Left cardiac atrium (tissue), 2 donors: ENCODE measurements around the gene FAM136A. TPM values are rescaled to one million over a fixed set of nuclear protein-coding genes. Genes with fewer than 3 reads are reported as not detected.

ENCODE experiments used
- microRNA-seq, 2 donors: library from miRNA; unstranded; fragments of <30 nt; microRNA quantifications; one replicate each; pipeline ENCODE4 v1.2.0, GENCODE V29; 2020
- total RNA-seq, 2 donors: library from RNA; stranded (reverse); fragmentation: NEBNext Ultra II Directional; extraction: Animal tissue kit (Norgen Biotek cat#: 25700); gene quantifications; one replicate each; pipeline ENCODE4 v1.2.1, GENCODE V29; 2021
- donor health status: DM: no; HTN: yes; CAD: no; lungs with severe emphysema.
- donor health status: DM: yes; HTN: yes; CAD: no.

FAM136A gene
- total RNA-seq, 2 donors from 2014 or later, result 25.3 to 28.9 TPM

Small RNAs within 50 kb of the gene (microRNA-seq; reads per million reads assigned to microRNA genes)
- 0 reads per million in 2 donors for gene MIR1285-2

Other genes starting within 250 kb of the FAM136A start
- 100 to 1,000 TPM; 230 to 248 TPM for gene PCBP1, start 214.6 kb downstream of the FAM136A start, total RNA-seq
- 10 to 100 TPM; 10.9 to 14.4 TPM for gene C2orf42, start 111.0 kb downstream of the FAM136A start, total RNA-seq
- gene TIA1, start 53.4 kb downstream of the FAM136A start, total RNA-seq, result 10 to 100 TPM; 49.4 to 51.6 TPM
- gene PCYOX1, start 43.9 kb downstream of the FAM136A start, total RNA-seq, result 10 to 100 TPM; 57.9 to 82.0 TPM
- 100 to 1,000 TPM; 133 to 146 TPM for gene SNRPG, start 8.3 kb downstream of the FAM136A start, total RNA-seq